ENCODE measurements around the gene IL10.

IL10 gene

DNA sequence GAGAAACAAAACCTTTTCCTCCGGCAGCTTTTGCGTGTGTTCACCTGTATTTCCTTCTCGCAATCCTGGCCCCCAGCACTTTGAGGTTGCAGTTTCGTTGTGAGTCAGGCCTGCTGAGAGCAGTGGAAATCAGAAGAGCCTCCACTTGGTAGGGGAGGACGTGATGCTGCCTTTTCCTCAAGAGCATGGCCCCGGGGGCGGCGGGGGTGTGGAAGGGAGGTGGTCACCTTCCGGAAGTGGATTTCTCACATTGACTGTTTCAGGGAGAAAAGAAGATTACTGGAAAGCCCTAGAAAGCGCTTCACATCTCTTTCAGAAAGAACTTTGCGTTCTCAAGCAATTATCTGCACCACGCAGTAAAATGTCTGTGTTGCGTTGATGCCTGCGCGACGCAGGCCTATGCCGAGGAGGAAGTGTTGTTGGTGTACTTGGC is 12.2 kb upstream of the IL10 start:
- no peak for TF ChIP-seq ESRRG (CRISPR knock-in tag; IDR thresholded peaks at IDR 0.05)
- TF ChIP-seq ZC3H10 (CRISPR knock-in tag; IDR thresholded peaks at IDR 0.05), result no peak
- no peak for TF ChIP-seq GLIS3 (CRISPR knock-in tag; IDR thresholded peaks at IDR 0.05)
- no peak for TF ChIP-seq ZNF70 (CRISPR knock-in tag; IDR thresholded peaks at IDR 0.05)
- no peak for TF ChIP-seq PPARA (CRISPR knock-in tag; IDR thresholded peaks at IDR 0.05; ENCODE audit: borderline replicate concordance)
- TF ChIP-seq, protein P1, sequence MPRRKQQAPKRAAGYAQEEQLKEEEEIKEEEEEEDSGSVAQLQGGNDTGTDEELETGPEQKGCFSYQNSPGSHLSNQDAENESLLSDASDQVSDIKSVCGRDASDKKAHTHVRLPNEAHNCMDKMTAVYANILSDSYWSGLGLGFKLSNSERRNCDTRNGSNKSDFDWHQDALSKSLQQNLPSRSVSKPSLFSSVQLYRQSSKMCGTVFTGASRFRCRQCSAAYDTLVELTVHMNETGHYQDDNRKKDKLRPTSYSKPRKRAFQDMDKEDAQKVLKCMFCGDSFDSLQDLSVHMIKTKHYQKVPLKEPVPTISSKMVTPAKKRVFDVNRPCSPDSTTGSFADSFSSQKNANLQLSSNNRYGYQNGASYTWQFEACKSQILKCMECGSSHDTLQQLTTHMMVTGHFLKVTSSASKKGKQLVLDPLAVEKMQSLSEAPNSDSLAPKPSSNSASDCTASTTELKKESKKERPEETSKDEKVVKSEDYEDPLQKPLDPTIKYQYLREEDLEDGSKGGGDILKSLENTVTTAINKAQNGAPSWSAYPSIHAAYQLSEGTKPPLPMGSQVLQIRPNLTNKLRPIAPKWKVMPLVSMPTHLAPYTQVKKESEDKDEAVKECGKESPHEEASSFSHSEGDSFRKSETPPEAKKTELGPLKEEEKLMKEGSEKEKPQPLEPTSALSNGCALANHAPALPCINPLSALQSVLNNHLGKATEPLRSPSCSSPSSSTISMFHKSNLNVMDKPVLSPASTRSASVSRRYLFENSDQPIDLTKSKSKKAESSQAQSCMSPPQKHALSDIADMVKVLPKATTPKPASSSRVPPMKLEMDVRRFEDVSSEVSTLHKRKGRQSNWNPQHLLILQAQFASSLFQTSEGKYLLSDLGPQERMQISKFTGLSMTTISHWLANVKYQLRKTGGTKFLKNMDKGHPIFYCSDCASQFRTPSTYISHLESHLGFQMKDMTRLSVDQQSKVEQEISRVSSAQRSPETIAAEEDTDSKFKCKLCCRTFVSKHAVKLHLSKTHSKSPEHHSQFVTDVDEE (CRISPR knock-in tag; IDR thresholded peaks at IDR 0.05), result no peak
- TF ChIP-seq SNAI2 (CRISPR knock-in tag; IDR thresholded peaks at IDR 0.05), result no peak
- TF ChIP-seq, protein P2, sequence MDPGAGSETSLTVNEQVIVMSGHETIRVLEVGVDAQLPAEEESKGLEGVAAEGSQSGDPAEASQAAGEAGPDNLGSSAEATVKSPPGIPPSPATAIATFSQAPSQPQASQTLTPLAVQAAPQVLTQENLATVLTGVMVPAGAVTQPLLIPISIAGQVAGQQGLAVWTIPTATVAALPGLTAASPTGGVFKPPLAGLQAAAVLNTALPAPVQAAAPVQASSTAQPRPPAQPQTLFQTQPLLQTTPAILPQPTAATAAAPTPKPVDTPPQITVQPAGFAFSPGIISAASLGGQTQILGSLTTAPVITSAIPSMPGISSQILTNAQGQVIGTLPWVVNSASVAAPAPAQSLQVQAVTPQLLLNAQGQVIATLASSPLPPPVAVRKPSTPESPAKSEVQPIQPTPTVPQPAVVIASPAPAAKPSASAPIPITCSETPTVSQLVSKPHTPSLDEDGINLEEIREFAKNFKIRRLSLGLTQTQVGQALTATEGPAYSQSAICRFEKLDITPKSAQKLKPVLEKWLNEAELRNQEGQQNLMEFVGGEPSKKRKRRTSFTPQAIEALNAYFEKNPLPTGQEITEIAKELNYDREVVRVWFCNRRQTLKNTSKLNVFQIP (CRISPR knock-in tag; IDR thresholded peaks at IDR 0.05; ENCODE audit: borderline replicate concordance, low read depth), result no peak
- TF ChIP-seq ZNF565 (CRISPR knock-in tag; conservative IDR thresholded peaks at IDR 0.05; ENCODE audit: low read depth), result no peak
- no peak for ATAC-seq

DNA sequence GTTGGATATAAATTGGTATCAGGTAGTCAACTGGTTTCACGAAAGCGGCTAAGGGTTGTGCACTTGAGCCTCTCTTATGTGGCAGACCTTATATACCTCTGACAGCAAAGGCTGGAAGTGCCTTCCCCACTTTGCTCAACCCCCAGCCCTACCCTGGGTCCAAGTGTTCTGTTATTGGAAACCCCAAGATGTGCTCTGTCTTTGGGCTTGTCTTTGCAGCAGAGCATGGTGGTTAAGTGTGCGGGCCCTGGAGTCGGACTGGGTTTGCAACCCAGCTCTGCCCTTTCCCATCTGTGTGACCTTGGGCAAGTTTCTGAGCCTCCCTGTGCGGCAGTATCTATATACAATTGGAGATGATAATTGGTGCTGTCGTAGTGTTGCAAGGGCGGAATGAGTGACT is 11.2 kb upstream of the IL10 start:
- no peak for TF ChIP-seq ISL1 (CRISPR knock-in tag; IDR thresholded peaks at IDR 0.05)
- TF ChIP-seq, protein P3, sequence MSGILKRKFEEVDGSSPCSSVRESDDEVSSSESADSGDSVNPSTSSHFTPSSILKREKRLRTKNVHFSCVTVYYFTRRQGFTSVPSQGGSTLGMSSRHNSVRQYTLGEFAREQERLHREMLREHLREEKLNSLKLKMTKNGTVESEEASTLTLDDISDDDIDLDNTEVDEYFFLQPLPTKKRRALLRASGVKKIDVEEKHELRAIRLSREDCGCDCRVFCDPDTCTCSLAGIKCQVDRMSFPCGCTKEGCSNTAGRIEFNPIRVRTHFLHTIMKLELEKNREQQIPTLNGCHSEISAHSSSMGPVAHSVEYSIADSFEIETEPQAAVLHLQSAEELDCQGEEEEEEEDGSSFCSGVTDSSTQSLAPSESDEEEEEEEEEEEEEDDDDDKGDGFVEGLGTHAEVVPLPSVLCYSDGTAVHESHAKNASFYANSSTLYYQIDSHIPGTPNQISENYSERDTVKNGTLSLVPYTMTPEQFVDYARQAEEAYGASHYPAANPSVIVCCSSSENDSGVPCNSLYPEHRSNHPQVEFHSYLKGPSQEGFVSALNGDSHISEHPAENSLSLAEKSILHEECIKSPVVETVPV (CRISPR knock-in tag; IDR thresholded peaks at IDR 0.05), result no peak
- TF ChIP-seq ARNTL (CRISPR knock-in tag; IDR thresholded peaks at IDR 0.05; ENCODE audit: borderline replicate concordance, low read depth), result no peak
- TF ChIP-seq, protein P1 (CRISPR knock-in tag; IDR thresholded peaks at IDR 0.05), result no peak
- TF ChIP-seq ZNF8 (CRISPR knock-in tag; IDR thresholded peaks at IDR 0.05), result no peak
- no peak for TF ChIP-seq SNAI2 (CRISPR knock-in tag; IDR thresholded peaks at IDR 0.05)
- TF ChIP-seq ZFP3 (CRISPR knock-in tag; IDR thresholded peaks at IDR 0.05), result no peak
- TF ChIP-seq RARB (CRISPR knock-in tag; IDR thresholded peaks at IDR 0.05), result no peak
- TF ChIP-seq ESRRG (CRISPR knock-in tag; IDR thresholded peaks at IDR 0.05), result no peak
- TF ChIP-seq TCF4 (CRISPR knock-in tag; IDR thresholded peaks at IDR 0.05; ENCODE audit: borderline replicate concordance), result no peak
- TF ChIP-seq OSR1 (CRISPR knock-in tag; IDR thresholded peaks at IDR 0.05), result no peak
- TF ChIP-seq ZNF70 (CRISPR knock-in tag; IDR thresholded peaks at IDR 0.05), result no peak
- no peak for TF ChIP-seq CREB5 (CRISPR knock-in tag; IDR thresholded peaks at IDR 0.05; ENCODE audit: low read depth)
- TF ChIP-seq, protein P2 (CRISPR knock-in tag; IDR thresholded peaks at IDR 0.05; ENCODE audit: borderline replicate concordance, low read depth), result no peak
- no peak for TF ChIP-seq BACH2 (CRISPR knock-in tag; IDR thresholded peaks at IDR 0.05; ENCODE audit: borderline replicate concordance)
- TF ChIP-seq ZC3H10 (CRISPR knock-in tag; IDR thresholded peaks at IDR 0.05), result no peak
- no peak for TF ChIP-seq PATZ1 (CRISPR knock-in tag; IDR thresholded peaks at IDR 0.05; ENCODE audit: borderline replicate concordance)
- TF ChIP-seq PPARA (CRISPR knock-in tag; IDR thresholded peaks at IDR 0.05; ENCODE audit: borderline replicate concordance), result no peak
- no peak for TF ChIP-seq CSDC2 (CRISPR knock-in tag; IDR thresholded peaks at IDR 0.05)
- no peak for ATAC-seq
